ENCODE measurements around the gene ATRNL1.
"Not testable (repeated sequence)": the region's sequence is repeated elsewhere in the genome, so short reads cannot be mapped to it uniquely, and the experiment has no call there.

Gene ATRNL1

DNA sequence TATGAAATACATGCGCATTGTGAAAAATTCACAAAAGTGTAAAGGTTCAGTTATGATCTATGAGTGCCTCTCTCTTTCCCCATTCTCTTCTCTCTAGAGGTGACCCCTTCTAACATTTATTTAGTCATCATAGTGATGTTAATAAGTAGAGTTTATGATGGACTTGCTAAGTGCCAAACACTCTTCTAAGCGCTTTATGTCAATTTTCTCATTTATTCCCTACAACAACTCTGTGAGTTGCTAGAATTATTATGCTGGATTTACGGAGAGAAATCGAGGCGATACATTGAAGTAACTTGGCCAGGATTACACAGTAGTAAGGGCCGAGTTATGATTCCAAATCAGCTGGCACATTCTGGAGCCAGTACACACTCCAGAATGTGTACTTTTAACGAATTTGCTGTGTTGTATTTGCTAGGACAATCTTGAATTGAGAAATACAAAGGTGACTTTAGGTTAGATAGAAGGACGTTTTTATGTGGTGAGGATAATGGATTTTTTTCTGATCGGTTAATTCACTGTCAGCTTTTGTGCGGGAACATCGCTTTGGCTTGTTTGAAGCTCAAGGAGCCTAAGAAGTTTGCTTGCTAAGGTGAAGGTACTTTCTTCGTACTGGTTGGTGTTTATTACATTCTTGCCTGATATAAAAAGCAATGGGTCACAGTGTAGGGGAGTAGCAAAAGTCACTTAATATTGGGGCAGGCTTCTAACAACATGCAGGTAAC is 1.4 kb downstream of the ATRNL1 start:
- peaks cover 2 to 4% of the 10 kb centered on the region in 2 experiments for H3K4me1 ChIP-seq (ENCODE audit: control insufficient read depth in 1 of 2, insufficient read depth in 2 of 2, low read length in 2 of 2)
- peaks cover 16% of the 10 kb centered on the region for H3K27me3 ChIP-seq (ENCODE audit: insufficient read depth, low read length)
- H3K27ac ChIP-seq (ENCODE audit: low read depth, low read length) = no peak overlapping the region
- peak overlapping the region; percentile 99 for H3K4me2 ChIP-seq (ENCODE audit: low read length)
- no peaks in the 10 kb centered on the region for H3K36me3 ChIP-seq (ENCODE audit: control insufficient read depth in 1 of 2, insufficient read depth in 2 of 2, low read length in 2 of 2)
- no peak overlapping the region for H2BK12ac ChIP-seq (ENCODE audit: low read length)
- H2BK5ac ChIP-seq (ENCODE audit: low read depth, low read length, poor library complexity) = no peak overlapping the region
- peaks cover 6% of the 10 kb centered on the region for H3K79me1 ChIP-seq (ENCODE audit: low read length)
- whole genome bisulfite sequencing (ENCODE audit: extremely low coverage, insufficient coverage, insufficient read length) = 100% methylated on average over 2 of the region's 12 CpGs
- no peak overlapping the region for H4K91ac ChIP-seq (ENCODE audit: low read depth, low read length)
- no peak overlapping the region for H3K4me3 ChIP-seq (ENCODE audit: low read depth, low read length)
- no peak overlapping the region for H4K12ac ChIP-seq (ENCODE audit: low read depth, low read length)
- no peak for DNase-seq
- H2AK5ac ChIP-seq (ENCODE audit: low read length) = no peak overlapping the region
- H2AFZ ChIP-seq (ENCODE audit: insufficient read depth, low read length, poor library complexity) = no peak overlapping the region
- no peak overlapping the region for H3K9ac ChIP-seq (ENCODE audit: low read length)
- no peak overlapping the region for H3K4ac ChIP-seq (ENCODE audit: low read depth, low read length)
- H2BK120ac ChIP-seq (ENCODE audit: insufficient read depth, low read length, poor library complexity) = no peak overlapping the region
- H3K14ac ChIP-seq (ENCODE audit: low read length) = no peak overlapping the region
- H3K9me3 ChIP-seq (ENCODE audit: insufficient read depth, low read depth, low read length) = no peaks in the 10 kb centered on the region
- H3K79me2 ChIP-seq (ENCODE audit: control insufficient read depth, insufficient read depth, low read length, poor library complexity) = peaks cover 6% of the 10 kb centered on the region
- H3K18ac ChIP-seq (ENCODE audit: low read length) = no peak overlapping the region
- H3K23ac ChIP-seq (ENCODE audit: low read length) = no peak overlapping the region
- H4K8ac ChIP-seq (ENCODE audit: low read depth, low read length) = no peak overlapping the region

DNA sequence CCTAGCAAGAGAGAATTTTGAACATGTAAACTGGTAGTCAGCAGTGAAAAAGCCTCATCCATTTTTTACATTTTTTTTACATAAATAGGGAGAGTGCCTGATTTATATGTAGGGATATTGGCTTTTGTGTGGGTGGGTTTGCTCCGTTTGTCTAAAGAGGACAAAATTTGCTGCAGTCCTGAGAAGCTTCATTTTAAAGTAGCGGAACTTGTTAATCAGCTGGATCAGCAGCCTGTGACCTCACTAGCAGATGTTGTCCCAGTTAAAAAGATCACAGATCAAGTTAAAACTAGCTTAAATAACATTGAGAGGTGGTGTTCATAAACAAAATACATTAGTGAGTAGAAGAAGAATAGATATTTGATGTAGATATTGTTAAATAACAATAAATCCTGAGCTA is 2.6 kb downstream of the ATRNL1 start:
- H4K91ac ChIP-seq (ENCODE audit: low read depth, low read length) = no peak overlapping the region
- H3K4me2 ChIP-seq (ENCODE audit: low read length) = no peak overlapping the region
- H3K14ac ChIP-seq (ENCODE audit: low read length) = no peak overlapping the region
- no peak overlapping the region for H3K4ac ChIP-seq (ENCODE audit: low read depth, low read length)
- H3K27ac ChIP-seq (ENCODE audit: low read depth, low read length) = no peak overlapping the region
- peaks cover 6% of the 10 kb centered on the region for H3K79me2 ChIP-seq (ENCODE audit: control insufficient read depth, insufficient read depth, low read length, poor library complexity)
- no peak overlapping the region for H2AFZ ChIP-seq (ENCODE audit: insufficient read depth, low read length, poor library complexity)
- H3K23ac ChIP-seq (ENCODE audit: low read length) = no peak overlapping the region
- no peaks in the 10 kb centered on the region for H3K36me3 ChIP-seq (ENCODE audit: control insufficient read depth in 1 of 2, insufficient read depth in 2 of 2, low read length in 2 of 2)
- no CpG with 5 or more reads among the region's 2 CpGs for WGBS (ENCODE audit: extremely low coverage, insufficient coverage, insufficient read length)
- DNase-seq = no peak
- H3K4me3 ChIP-seq (ENCODE audit: low read depth, low read length) = no peak overlapping the region
- H3K4me1 ChIP-seq (ENCODE audit: control insufficient read depth in 1 of 2, insufficient read depth in 2 of 2, low read length in 2 of 2) = peaks cover 2 to 4% of the 10 kb centered on the region in 2 experiments
- H3K9ac ChIP-seq (ENCODE audit: low read length) = no peak overlapping the region
- peaks cover 16% of the 10 kb centered on the region for H3K27me3 ChIP-seq (ENCODE audit: insufficient read depth, low read length)
- peaks cover 6% of the 10 kb centered on the region for H3K79me1 ChIP-seq (ENCODE audit: low read length)
- H4K12ac ChIP-seq (ENCODE audit: low read depth, low read length) = no peak overlapping the region
- H4K8ac ChIP-seq (ENCODE audit: low read depth, low read length) = no peak overlapping the region
- H2BK5ac ChIP-seq (ENCODE audit: low read depth, low read length, poor library complexity) = no peak overlapping the region
- H2BK12ac ChIP-seq (ENCODE audit: low read length) = no peak overlapping the region
- no peak overlapping the region for H2BK120ac ChIP-seq (ENCODE audit: insufficient read depth, low read length, poor library complexity)
- no peaks in the 10 kb centered on the region for H3K9me3 ChIP-seq (ENCODE audit: insufficient read depth, low read depth, low read length)
- H3K18ac ChIP-seq (ENCODE audit: low read length) = no peak overlapping the region
- no peak overlapping the region for H2AK5ac ChIP-seq (ENCODE audit: low read length)

- Histone ChIP-seq H2BK12ac (ENCODE audit: low read length) (no peak overlapping the region), H3K14ac (ENCODE audit: low read length) (no peak overlapping the region), H4K91ac (ENCODE audit: low read depth, low read length) (no peak overlapping the region), H4K12ac (ENCODE audit: low read depth, low read length) (no peak overlapping the region), H3K27ac (ENCODE audit: low read depth, low read length) (no peak overlapping the region), H3K9ac (ENCODE audit: low read length) (no peak overlapping the region), H3K4me3 (ENCODE audit: low read depth, low read length) (no peak overlapping the region), H2BK120ac (ENCODE audit: insufficient read depth, low read length, poor library complexity) (no peak overlapping the region), H3K4me1 (ENCODE audit: control insufficient read depth in 1 of 2, insufficient read depth in 2 of 2, low read length in 2 of 2) (no peaks in the 10 kb centered on the region), H3K4ac (ENCODE audit: low read depth, low read length) (no peak overlapping the region), H4K8ac (ENCODE audit: low read depth, low read length) (no peak overlapping the region), H3K18ac (ENCODE audit: low read length) (no peak overlapping the region), H2AK5ac (ENCODE audit: low read length) (no peak overlapping the region), H3K79me2 (ENCODE audit: control insufficient read depth, insufficient read depth, low read length, poor library complexity) (no peaks in the 10 kb centered on the region), H3K23ac (ENCODE audit: low read length) (no peak overlapping the region), H2BK5ac (ENCODE audit: low read depth, low read length, poor library complexity) (no peak overlapping the region), H3K79me1 (ENCODE audit: low read length) (no peaks in the 10 kb centered on the region), H3K36me3 (ENCODE audit: control insufficient read depth in 1 of 2, insufficient read depth in 2 of 2, low read length in 2 of 2) (no peaks in the 10 kb centered on the region), H3K9me3 (ENCODE audit: insufficient read depth, low read depth, low read length) (peaks cover 7% of the 10 kb centered on the region), H2AFZ (ENCODE audit: insufficient read depth, low read length, poor library complexity) (no peak overlapping the region), H3K27me3 (ENCODE audit: insufficient read depth, low read length) (no peaks in the 10 kb centered on the region), H3K4me2 (ENCODE audit: low read length) (no peak overlapping the region)
- WGBS (ENCODE audit: extremely low coverage, insufficient coverage, insufficient read length) = no CpG with 5 or more reads among the region's 1 CpG
- no peak for DNase-seq
Measured at GRCh38 chr10:115103700-115104099, 10.5 kb downstream of the ATRNL1 start.

DNA sequence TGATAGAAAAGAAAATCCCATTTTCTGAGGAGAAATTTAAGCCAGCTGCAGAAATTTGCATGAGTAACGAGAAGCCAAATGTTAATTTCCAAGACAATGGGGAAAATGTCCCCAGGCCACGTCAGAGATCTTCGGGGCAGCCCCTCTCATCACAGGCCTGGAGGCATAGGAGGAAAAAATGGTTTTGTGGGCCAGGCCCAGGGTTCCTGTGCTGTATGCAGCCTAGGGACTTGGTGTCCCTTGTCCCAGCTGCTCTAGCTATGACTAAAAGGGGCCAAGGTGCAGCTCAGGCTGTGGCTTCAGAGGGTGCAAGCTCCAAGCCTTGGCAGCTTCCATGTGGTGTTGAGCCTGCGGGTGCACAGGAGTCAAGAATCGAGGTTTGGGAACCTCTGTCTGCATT is 12.2 kb downstream of the ATRNL1 start:
- H3K9me3 ChIP-seq (ENCODE audit: insufficient read depth, low read depth, low read length); H3K14ac ChIP-seq (ENCODE audit: low read length); H2BK5ac ChIP-seq (ENCODE audit: low read depth, low read length, poor library complexity); H4K12ac ChIP-seq (ENCODE audit: low read depth, low read length); H2BK12ac ChIP-seq (ENCODE audit: low read length); H3K4me1 ChIP-seq (ENCODE audit: control insufficient read depth in 1 of 2, insufficient read depth in 2 of 2, low read length in 2 of 2); H3K4me2 ChIP-seq (ENCODE audit: low read length); H3K36me3 ChIP-seq (ENCODE audit: control insufficient read depth in 1 of 2, insufficient read depth in 2 of 2, low read length in 2 of 2); H3K23ac ChIP-seq (ENCODE audit: low read length); H3K4ac ChIP-seq (ENCODE audit: low read depth, low read length); H3K27me3 ChIP-seq (ENCODE audit: insufficient read depth, low read length); H3K4me3 ChIP-seq (ENCODE audit: low read depth, low read length); H4K8ac ChIP-seq (ENCODE audit: low read depth, low read length); H4K91ac ChIP-seq (ENCODE audit: low read depth, low read length); H2AK5ac ChIP-seq (ENCODE audit: low read length); H3K9ac ChIP-seq (ENCODE audit: low read length); DNase-seq; H2BK120ac ChIP-seq (ENCODE audit: insufficient read depth, low read length, poor library complexity); H3K18ac ChIP-seq (ENCODE audit: low read length); H2AFZ ChIP-seq (ENCODE audit: insufficient read depth, low read length, poor library complexity); H3K79me1 ChIP-seq (ENCODE audit: low read length); H3K27ac ChIP-seq (ENCODE audit: low read depth, low read length); H3K79me2 ChIP-seq (ENCODE audit: control insufficient read depth, insufficient read depth, low read length, poor library complexity): not testable (repeated sequence)
- WGBS (ENCODE audit: extremely low coverage, insufficient coverage, insufficient read length) = no CpG with 5 or more reads among the region's 5 CpGs

All from trophoblast cell (in vitro differentiated cells and primary cell).